A673 (cell line): ENCODE results near the gene FARP1. TPM values are rescaled to one million over a fixed set of nuclear protein-coding genes. Genes with fewer than 3 reads are reported as not detected.

Experiments
- BruUV-seq: library from RNA; stranded (reverse); fragments of 400-500 nt; replicated peaks from 2 replicates; lab custom pipeline; 2021; lab: Mats Ljungman, UMichigan
- CTCF ChIA-PET: fragments of 300-600 bp; sonication (Branson Sonifier 250); formaldehyde crosslinking; loops from one replicate; lab custom pipeline; 2022; ENCODE audit warnings: antibody characterized with exemption; lab: Charles Lee
- POLR2A ChIA-PET: fragments of 300-600 bp; sonication (Branson Sonifier 250); formaldehyde crosslinking; loops from one replicate; lab custom pipeline; 2022; ENCODE audit warnings: antibody characterized with exemption; ENCODE audit not compliant: low non-redundant PET; lab: Charles Lee
- DNase-seq: peaks from one replicate; pipeline ENCODE4 v3.0.0-alpha.2; 2015; ENCODE audit warnings: low spot score
- H3K27ac ChIP-seq: fragments of 200-600 bp; sonication (generic); 2 replicates; pipeline ENCODE4 v1.5.1; 2016; ENCODE audit warnings: mixed run types, low read depth, mild to moderate bottlenecking, mixed read lengths, antibody characterized with exemption, low read length; ENCODE audit not compliant: poor library complexity, severe bottlenecking
- H3K27me3 ChIP-seq: fragments of 200-600 bp; sonication (generic); replicated peaks from 2 replicates; pipeline ENCODE4 v1.6.1; 2017; ENCODE audit warnings: mixed run types, low read depth, mild to moderate bottlenecking, mixed read lengths, antibody characterized with exemption, low read length; ENCODE audit not compliant: insufficient read depth, poor library complexity
- H3K36me3 ChIP-seq: fragments of 200-600 bp; sonication (generic); 2 replicates; pipeline ENCODE4 v1.6.1; 2016; ENCODE audit warnings: mixed run types, mild to moderate bottlenecking, mixed read lengths, antibody characterized with exemption, low read length; ENCODE audit not compliant: insufficient read depth, poor library complexity, severe bottlenecking
- H3K4me1 ChIP-seq: fragments of 200-600 bp; sonication (generic); 2 replicates; pipeline ENCODE4 v1.6.1; 2017; ENCODE audit warnings: mixed run types, mild to moderate bottlenecking, mixed read lengths, antibody characterized with exemption, low read length; ENCODE audit not compliant: insufficient read depth, poor library complexity, severe bottlenecking
- H3K4me3 ChIP-seq: fragments of 200-600 bp; sonication (generic); 2 replicates; pipeline ENCODE4 v1.5.1; 2016; ENCODE audit warnings: low read depth, mixed run types, mild to moderate bottlenecking, mixed read lengths, low read length; ENCODE audit not compliant: poor library complexity, severe bottlenecking
- H3K9me3 ChIP-seq: fragments of 200-600 bp; sonication (generic); 2 replicates; pipeline ENCODE4 v1.6.1; 2016; ENCODE audit warnings: mixed run types, low read depth, mild to moderate bottlenecking, mixed read lengths, antibody characterized with exemption, low read length; ENCODE audit not compliant: poor library complexity, severe bottlenecking
- CTCF ChIP-seq: fragments of 300-800, 200-600 bp; sonication (generic); conservative IDR thresholded peaks from 2 replicates; pipeline ENCODE4 v1.5.1; 2017; ENCODE audit warnings: low read depth, mild to moderate bottlenecking, antibody characterized with exemption, low read length, moderate library complexity, mixed read lengths
- EZH2 ChIP-seq: fragments of 200-600 bp; sonication (generic); IDR thresholded peaks from 2 replicates; pipeline ENCODE4 v1.6.1; 2017; ENCODE audit warnings: borderline replicate concordance, low read depth, mild to moderate bottlenecking, mixed read lengths, antibody characterized with exemption, low read length; ENCODE audit not compliant: poor library complexity, severe bottlenecking
- intact Hi-C: fragments of 100-400 bp; cut with micrococcal nuclease; formaldehyde crosslinking; loops from one replicate; pipeline ENCODE4 v1.10.0; 2022; ENCODE audit not compliant: unreplicated experiment
- total RNA-seq: library from RNA; stranded (reverse); gene quantifications from 2 replicates; pipeline ENCODE4 v1.2.3, GENCODE V29; 2021

Gene FARP1
- total RNA-seq, 1 experiment from 2014 or later: 177 TPM

- DNase-seq: no peak
- CTCF ChIA-PET: no interaction called here
- Histone ChIP-seq H3K9me3 (peaks cover 3% of the 10 kb centered on the region), H3K36me3 (no peaks in the 10 kb centered on the region), H3K27me3 (no peaks in the 10 kb centered on the region), H3K4me1 (no peaks in the 10 kb centered on the region), H3K27ac (no peak overlapping the region), H3K4me3 (no peak overlapping the region)
- no TSS peak for BruUV-seq
- TF ChIP-seq CTCF: no peak
- no peak for TF ChIP-seq EZH2
- POLR2A ChIA-PET: no interaction called here
- intact Hi-C loops: no loop called here
These were observed 190.6 kb downstream of the FARP1 start for GRCh38 chr13:98333486-98333885.

GRCh38 chr13:98334620-98335205 is 191.8 kb downstream of the FARP1 start:
- Histone ChIP-seq H3K9me3 (peaks cover 3% of the 10 kb centered on the region), H3K27ac (no peak overlapping the region), H3K36me3 (no peaks in the 10 kb centered on the region), H3K4me3 (no peak overlapping the region), H3K4me1 (peaks cover 3% of the 10 kb centered on the region), H3K27me3 (no peaks in the 10 kb centered on the region)
- TF ChIP-seq EZH2 (no peak), CTCF (no peak)
- intact Hi-C loops: no loop called here
- DNase-seq: no peak
- ChIA-PET POLR2A (no interaction called here), CTCF (no interaction called here)
- BruUV-seq: no TSS peak

GRCh38 chr13:98335721-98336120 is 192.8 kb downstream of the FARP1 start:
- Histone ChIP-seq H3K27ac (no peak overlapping the region), H3K36me3 (no peaks in the 10 kb centered on the region), H3K27me3 (no peaks in the 10 kb centered on the region), H3K4me1 (peaks cover 6% of the 10 kb centered on the region), H3K4me3 (no peak overlapping the region), H3K9me3 (peaks cover 3% of the 10 kb centered on the region)
- TF ChIP-seq EZH2 (no peak), CTCF (no peak)
- intact Hi-C loops: no loop called here
- CTCF ChIA-PET: no interaction called here
- POLR2A ChIA-PET: no interaction called here
- DNase-seq: no peak
- no TSS peak for BruUV-seq
